A673 (cell line): ENCODE data around the gene CCDC85B. TPM values are rescaled to one million over a fixed set of nuclear protein-coding genes. Genes with fewer than 3 reads are reported as not detected.
A peak's percentile ranks its signal among the peaks of the same experiment; 100 is the strongest.

Source experiments
- BruUV-seq: library from RNA; stranded (reverse); fragments of 400-500 nt; replicated peaks from 2 replicates; lab custom pipeline; 2021; lab: Mats Ljungman, UMichigan
- CTCF ChIA-PET: fragments of 300-600 bp; sonication (Branson Sonifier 250); formaldehyde crosslinking; loops from one replicate; lab custom pipeline; 2022; ENCODE audit warnings: antibody characterized with exemption; lab: Charles Lee
- POLR2A ChIA-PET: fragments of 300-600 bp; sonication (Branson Sonifier 250); formaldehyde crosslinking; loops from one replicate; lab custom pipeline; 2022; ENCODE audit warnings: antibody characterized with exemption; ENCODE audit not compliant: low non-redundant PET; lab: Charles Lee
- DNase-seq: peaks from one replicate; pipeline ENCODE4 v3.0.0-alpha.2; 2015; ENCODE audit warnings: low spot score
- H3K27ac ChIP-seq: fragments of 200-600 bp; sonication (generic); 2 replicates; pipeline ENCODE4 v1.5.1; 2016; ENCODE audit warnings: mixed run types, low read depth, mild to moderate bottlenecking, mixed read lengths, antibody characterized with exemption, low read length; ENCODE audit not compliant: poor library complexity, severe bottlenecking
- H3K27me3 ChIP-seq: fragments of 200-600 bp; sonication (generic); replicated peaks from 2 replicates; pipeline ENCODE4 v1.6.1; 2017; ENCODE audit warnings: mixed run types, low read depth, mild to moderate bottlenecking, mixed read lengths, antibody characterized with exemption, low read length; ENCODE audit not compliant: insufficient read depth, poor library complexity
- H3K36me3 ChIP-seq: fragments of 200-600 bp; sonication (generic); 2 replicates; pipeline ENCODE4 v1.6.1; 2016; ENCODE audit warnings: mixed run types, mild to moderate bottlenecking, mixed read lengths, antibody characterized with exemption, low read length; ENCODE audit not compliant: insufficient read depth, poor library complexity, severe bottlenecking
- H3K4me1 ChIP-seq: fragments of 200-600 bp; sonication (generic); 2 replicates; pipeline ENCODE4 v1.6.1; 2017; ENCODE audit warnings: mixed run types, mild to moderate bottlenecking, mixed read lengths, antibody characterized with exemption, low read length; ENCODE audit not compliant: insufficient read depth, poor library complexity, severe bottlenecking
- H3K4me3 ChIP-seq: fragments of 200-600 bp; sonication (generic); 2 replicates; pipeline ENCODE4 v1.5.1; 2016; ENCODE audit warnings: low read depth, mixed run types, mild to moderate bottlenecking, mixed read lengths, low read length; ENCODE audit not compliant: poor library complexity, severe bottlenecking
- H3K9me3 ChIP-seq: fragments of 200-600 bp; sonication (generic); 2 replicates; pipeline ENCODE4 v1.6.1; 2016; ENCODE audit warnings: mixed run types, low read depth, mild to moderate bottlenecking, mixed read lengths, antibody characterized with exemption, low read length; ENCODE audit not compliant: poor library complexity, severe bottlenecking
- EZH2 ChIP-seq: fragments of 200-600 bp; sonication (generic); IDR thresholded peaks from 2 replicates; pipeline ENCODE4 v1.6.1; 2017; ENCODE audit warnings: borderline replicate concordance, low read depth, mild to moderate bottlenecking, mixed read lengths, antibody characterized with exemption, low read length; ENCODE audit not compliant: poor library complexity, severe bottlenecking
- intact Hi-C: fragments of 100-400 bp; cut with micrococcal nuclease; formaldehyde crosslinking; loops from one replicate; pipeline ENCODE4 v1.10.0; 2022; ENCODE audit not compliant: unreplicated experiment
- total RNA-seq: library from RNA; stranded (reverse); gene quantifications from 2 replicates; pipeline ENCODE4 v1.2.3, GENCODE V29; 2021
- TF ChIP-seq, protein P1 (sequence below): fragments of 300-800, 200-600 bp; sonication (generic); conservative IDR thresholded peaks from 2 replicates; pipeline ENCODE4 v1.5.1; 2017; ENCODE audit warnings: low read depth, mild to moderate bottlenecking, antibody characterized with exemption, low read length, moderate library complexity, mixed read lengths

Gene CCDC85B
- total RNA-seq, 1 experiment from 2014 or later, result 32.3 TPM

GRCh38 chr11:65921033-65921555, 30.6 kb downstream of the CCDC85B start:
- CTCF ChIA-PET, result no interaction called here
- no peak for DNase-seq
- Histone ChIP-seq H3K27me3 (no peaks in the 10 kb centered on the region), H3K4me3 (peak overlapping the region; percentile 83), H3K4me1 (peaks cover 16% of the 10 kb centered on the region), H3K9me3 (no peaks in the 10 kb centered on the region), H3K27ac (no peak overlapping the region), H3K36me3 (peaks cover 12% of the 10 kb centered on the region)
- POLR2A ChIA-PET, result no interaction called here
- TF ChIP-seq, protein P1, sequence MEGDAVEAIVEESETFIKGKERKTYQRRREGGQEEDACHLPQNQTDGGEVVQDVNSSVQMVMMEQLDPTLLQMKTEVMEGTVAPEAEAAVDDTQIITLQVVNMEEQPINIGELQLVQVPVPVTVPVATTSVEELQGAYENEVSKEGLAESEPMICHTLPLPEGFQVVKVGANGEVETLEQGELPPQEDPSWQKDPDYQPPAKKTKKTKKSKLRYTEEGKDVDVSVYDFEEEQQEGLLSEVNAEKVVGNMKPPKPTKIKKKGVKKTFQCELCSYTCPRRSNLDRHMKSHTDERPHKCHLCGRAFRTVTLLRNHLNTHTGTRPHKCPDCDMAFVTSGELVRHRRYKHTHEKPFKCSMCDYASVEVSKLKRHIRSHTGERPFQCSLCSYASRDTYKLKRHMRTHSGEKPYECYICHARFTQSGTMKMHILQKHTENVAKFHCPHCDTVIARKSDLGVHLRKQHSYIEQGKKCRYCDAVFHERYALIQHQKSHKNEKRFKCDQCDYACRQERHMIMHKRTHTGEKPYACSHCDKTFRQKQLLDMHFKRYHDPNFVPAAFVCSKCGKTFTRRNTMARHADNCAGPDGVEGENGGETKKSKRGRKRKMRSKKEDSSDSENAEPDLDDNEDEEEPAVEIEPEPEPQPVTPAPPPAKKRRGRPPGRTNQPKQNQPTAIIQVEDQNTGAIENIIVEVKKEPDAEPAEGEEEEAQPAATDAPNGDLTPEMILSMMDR, result no peak
- no peak for TF ChIP-seq EZH2
- intact Hi-C loops, result no loop called here
- BruUV-seq, result no TSS peak

GRCh38 chr11:65921876-65922275, 31.4 kb downstream of the CCDC85B start:
- H3K27ac ChIP-seq, result no peak overlapping the region
- no TSS peak for BruUV-seq

DNA sequence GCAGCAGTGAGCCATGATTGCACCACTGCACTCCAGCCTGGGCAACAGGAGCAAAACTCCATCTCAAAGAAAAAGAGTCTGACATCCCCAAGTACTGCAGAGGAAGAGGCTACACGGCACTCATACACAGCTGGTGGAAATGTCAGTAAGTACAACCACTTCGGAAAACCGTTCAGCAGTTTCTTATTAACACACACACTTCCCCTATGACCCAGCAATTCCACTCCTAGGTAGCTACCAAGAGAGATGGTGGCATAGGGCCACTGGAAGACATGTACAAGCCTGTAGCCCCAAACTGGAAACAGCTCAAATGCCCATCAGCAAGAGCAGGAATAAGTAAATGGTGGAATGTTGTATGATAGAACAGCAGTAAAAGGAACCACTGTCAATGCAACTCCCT, 32.1 kb downstream of the CCDC85B start:
- peaks cover 12% of the 10 kb centered on the region for H3K36me3 ChIP-seq
- no peaks in the 10 kb centered on the region for H3K9me3 ChIP-seq
- H3K27me3 ChIP-seq, result no peaks in the 10 kb centered on the region
- BruUV-seq, result no TSS peak
- no peak overlapping the region for H3K4me3 ChIP-seq
- intact Hi-C loops, result no loop called here
- no peak for TF ChIP-seq EZH2
- TF ChIP-seq, protein P1, result no peak
- ChIA-PET POLR2A (no interaction called here), CTCF (no interaction called here)
- no peak for DNase-seq
- H3K4me1 ChIP-seq, result peaks cover 5% of the 10 kb centered on the region
- no peak overlapping the region for H3K27ac ChIP-seq

More at GRCh38 chr11:65921876-65922275, 31.4 kb downstream of the CCDC85B start:
- Histone ChIP-seq H3K4me1 (peaks cover 11% of the 10 kb centered on the region), H3K27me3 (no peaks in the 10 kb centered on the region), H3K9me3 (no peaks in the 10 kb centered on the region), H3K36me3 (peaks cover 12% of the 10 kb centered on the region), H3K4me3 (no peak overlapping the region)
- intact Hi-C loops, result no loop called here
- ChIA-PET CTCF (no interaction called here), POLR2A (no interaction called here)
- TF ChIP-seq, protein P1, result no peak
- no peak for TF ChIP-seq EZH2
- DNase-seq, result no peak
